ENCODE measurements around the gene ICAM4. TPM values are rescaled to one million over a fixed set of nuclear protein-coding genes. Genes with fewer than 3 reads are reported as not detected.

The ICAM4 gene
- total RNA-seq, 4 donors from 2014 or later = not detected

DNA sequence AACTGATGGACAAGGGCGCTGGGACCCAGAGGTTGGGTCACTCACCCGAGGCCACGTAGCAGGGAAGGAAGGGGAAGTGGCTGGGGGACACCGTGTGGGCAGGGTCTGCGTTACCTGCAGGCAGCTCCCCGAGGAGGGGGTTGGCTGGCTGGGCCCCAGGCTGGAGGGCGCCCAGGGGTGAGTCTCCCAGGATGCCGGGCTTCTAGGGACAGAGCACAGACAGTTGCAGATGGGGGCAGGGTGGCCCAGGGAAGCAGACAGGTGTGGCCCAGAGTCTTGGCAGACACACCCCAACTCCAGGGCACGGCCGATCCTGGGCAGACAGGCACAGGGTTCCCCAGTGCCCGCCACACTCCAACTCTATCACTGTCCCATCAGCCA is 34.7 kb downstream of the ICAM4 start:
- Histone ChIP-seq H3K27ac (peak overlapping the region in 3 of 4 donors; percentile 59 to 92 (median 84)), H3K4me1 (peaks cover 0 to 25% (median 3%) of the 10 kb centered on the region in 4 donors), H3K9me3 (no peaks in the 10 kb centered on the region), H3K27me3 (no peaks in the 10 kb centered on the region), H3K4me3 (peak overlapping the region in 1 of 4 donors; percentile 27), H3K36me3 (peaks cover 0 to 95% (median 0%) of the 10 kb centered on the region in 3 donors)
- TF ChIP-seq, protein P1, sequence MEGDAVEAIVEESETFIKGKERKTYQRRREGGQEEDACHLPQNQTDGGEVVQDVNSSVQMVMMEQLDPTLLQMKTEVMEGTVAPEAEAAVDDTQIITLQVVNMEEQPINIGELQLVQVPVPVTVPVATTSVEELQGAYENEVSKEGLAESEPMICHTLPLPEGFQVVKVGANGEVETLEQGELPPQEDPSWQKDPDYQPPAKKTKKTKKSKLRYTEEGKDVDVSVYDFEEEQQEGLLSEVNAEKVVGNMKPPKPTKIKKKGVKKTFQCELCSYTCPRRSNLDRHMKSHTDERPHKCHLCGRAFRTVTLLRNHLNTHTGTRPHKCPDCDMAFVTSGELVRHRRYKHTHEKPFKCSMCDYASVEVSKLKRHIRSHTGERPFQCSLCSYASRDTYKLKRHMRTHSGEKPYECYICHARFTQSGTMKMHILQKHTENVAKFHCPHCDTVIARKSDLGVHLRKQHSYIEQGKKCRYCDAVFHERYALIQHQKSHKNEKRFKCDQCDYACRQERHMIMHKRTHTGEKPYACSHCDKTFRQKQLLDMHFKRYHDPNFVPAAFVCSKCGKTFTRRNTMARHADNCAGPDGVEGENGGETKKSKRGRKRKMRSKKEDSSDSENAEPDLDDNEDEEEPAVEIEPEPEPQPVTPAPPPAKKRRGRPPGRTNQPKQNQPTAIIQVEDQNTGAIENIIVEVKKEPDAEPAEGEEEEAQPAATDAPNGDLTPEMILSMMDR (IDR thresholded peaks at IDR 0.05) = no peak
- no peak for TF ChIP-seq POLR2A (IDR thresholded peaks at IDR 0.05)
- DNase-seq = peak in 2 of 3 donors; percentile 71 to 83

DNA sequence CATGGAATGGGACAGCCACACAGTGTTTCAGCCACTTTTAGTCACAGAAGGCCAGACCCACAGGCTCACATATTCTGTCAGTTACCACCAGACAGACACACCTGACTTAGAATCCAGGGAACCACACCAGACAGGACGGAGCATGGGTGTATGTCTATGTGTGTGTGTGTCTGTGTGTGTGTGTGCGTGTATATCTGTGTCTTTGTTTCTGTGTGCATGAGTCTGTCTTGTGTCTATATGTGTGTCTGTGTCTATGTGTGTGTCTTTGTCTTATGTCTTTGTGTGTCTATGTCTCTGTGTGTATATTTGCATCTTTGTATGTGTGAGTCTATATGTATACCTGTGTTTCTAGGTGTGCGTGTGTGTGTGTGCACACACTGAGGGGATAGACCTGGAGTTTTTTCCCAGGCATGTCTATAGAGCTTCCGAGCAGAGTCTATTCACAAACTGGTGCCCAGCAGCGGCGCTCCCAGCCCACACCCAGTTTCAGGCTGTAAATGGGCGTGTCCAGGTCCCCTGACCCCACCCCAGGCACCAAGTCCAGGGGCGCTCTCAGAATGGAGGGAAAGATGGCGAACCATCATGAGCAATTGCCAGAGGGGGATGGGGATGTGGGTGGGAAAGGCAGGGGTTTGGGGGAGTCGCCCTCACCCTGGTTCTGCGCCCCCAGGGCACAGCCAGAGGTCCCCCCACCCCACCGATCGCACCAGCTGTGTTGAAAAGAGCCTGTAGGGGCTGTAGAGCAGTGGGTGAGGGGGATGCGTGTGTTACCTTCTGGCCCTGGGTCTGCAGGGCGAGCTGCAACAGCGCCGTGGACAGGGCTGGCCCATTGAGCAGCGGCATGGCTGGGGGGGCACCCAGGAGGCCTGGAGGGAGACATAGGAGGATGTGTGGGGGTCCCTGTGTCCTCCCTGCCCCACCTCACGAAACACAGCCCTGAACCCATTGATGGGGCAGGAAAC is 35.4 kb downstream of the ICAM4 start:
- Histone ChIP-seq H3K9me3 (no peaks in the 10 kb centered on the region), H3K4me3 (peak overlapping the region in 1 of 4 donors; percentile 27), H3K27ac (peak overlapping the region in 3 of 4 donors; percentile 59 to 92 (median 84)), H3K27me3 (no peaks in the 10 kb centered on the region), H3K36me3 (peaks cover 0 to 99% (median 0%) of the 10 kb centered on the region in 3 donors), H3K4me1 (peaks cover 0 to 24% (median 3%) of the 10 kb centered on the region in 4 donors)
- DNase-seq = peak in 2 of 3 donors; percentile 82 to 85
- TF ChIP-seq, protein P1 (IDR thresholded peaks at IDR 0.05) = no peak
- TF ChIP-seq POLR2A (IDR thresholded peaks at IDR 0.05) = no peak

DNA sequence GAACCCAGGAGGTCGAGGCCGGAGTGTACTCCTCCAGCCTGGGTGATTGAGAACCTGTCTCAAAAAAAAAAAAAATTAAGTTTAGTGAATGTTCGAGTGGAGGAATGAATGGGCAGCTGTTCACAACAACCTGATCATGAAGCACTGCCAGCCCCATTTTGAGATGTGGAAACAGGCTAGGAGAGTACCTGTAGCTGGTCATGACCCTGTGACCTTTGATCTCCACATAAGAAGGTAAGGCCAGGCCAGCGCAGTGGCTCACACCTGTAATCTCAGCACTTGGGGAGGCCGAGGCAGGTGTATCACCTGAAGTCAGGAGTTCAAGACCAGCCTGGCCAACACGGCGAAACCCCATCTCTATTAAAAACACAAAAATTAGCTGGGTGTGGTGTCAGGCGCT is 39.0 kb downstream of the ICAM4 start:
- Histone ChIP-seq H3K4me1 (peaks cover 0 to 23% (median 3%) of the 10 kb centered on the region in 4 donors), H3K27ac (no peak overlapping the region), H3K9me3 (no peaks in the 10 kb centered on the region), H3K4me3 (no peak overlapping the region), H3K27me3 (no peaks in the 10 kb centered on the region), H3K36me3 (peaks cover 0 to 98% (median 0%) of the 10 kb centered on the region in 3 donors)
- no peak for DNase-seq
- TF ChIP-seq, protein P1 (IDR thresholded peaks at IDR 0.05) = no peak
- no peak for TF ChIP-seq POLR2A (IDR thresholded peaks at IDR 0.05)

DNA sequence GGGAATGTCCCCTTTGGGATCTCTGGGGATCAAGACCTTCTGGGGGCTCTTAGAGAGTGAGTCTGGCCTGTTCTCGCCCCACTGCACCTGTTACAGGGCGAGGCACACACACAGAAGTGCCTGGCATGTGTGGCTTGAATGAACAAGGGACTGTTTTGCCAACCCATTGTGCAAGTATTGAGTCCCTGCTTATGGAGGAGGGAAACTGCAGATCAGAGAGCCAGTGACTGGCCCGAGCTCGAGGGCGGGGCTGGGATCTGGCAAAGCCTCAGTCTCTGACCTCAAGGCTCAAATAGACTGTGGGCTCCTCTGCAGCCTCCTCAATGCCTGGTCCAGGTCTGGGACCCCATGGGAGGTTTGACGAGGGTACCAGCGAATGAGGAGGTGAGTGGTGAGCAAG is 41.0 kb downstream of the ICAM4 start:
- H3K27me3 ChIP-seq = no peaks in the 10 kb centered on the region
- TF ChIP-seq, protein P1 (IDR thresholded peaks at IDR 0.05) = no peak
- TF ChIP-seq POLR2A (IDR thresholded peaks at IDR 0.05) = no peak
- H3K36me3 ChIP-seq = peaks cover 0 to 77% (median 0%) of the 10 kb centered on the region in 3 donors
- no peak overlapping the region for H3K27ac ChIP-seq
- peaks cover 0 to 18% (median 3%) of the 10 kb centered on the region in 4 donors for H3K4me1 ChIP-seq
- DNase-seq = no peak
- no peaks in the 10 kb centered on the region for H3K9me3 ChIP-seq
- H3K4me3 ChIP-seq = no peak overlapping the region

DNA sequence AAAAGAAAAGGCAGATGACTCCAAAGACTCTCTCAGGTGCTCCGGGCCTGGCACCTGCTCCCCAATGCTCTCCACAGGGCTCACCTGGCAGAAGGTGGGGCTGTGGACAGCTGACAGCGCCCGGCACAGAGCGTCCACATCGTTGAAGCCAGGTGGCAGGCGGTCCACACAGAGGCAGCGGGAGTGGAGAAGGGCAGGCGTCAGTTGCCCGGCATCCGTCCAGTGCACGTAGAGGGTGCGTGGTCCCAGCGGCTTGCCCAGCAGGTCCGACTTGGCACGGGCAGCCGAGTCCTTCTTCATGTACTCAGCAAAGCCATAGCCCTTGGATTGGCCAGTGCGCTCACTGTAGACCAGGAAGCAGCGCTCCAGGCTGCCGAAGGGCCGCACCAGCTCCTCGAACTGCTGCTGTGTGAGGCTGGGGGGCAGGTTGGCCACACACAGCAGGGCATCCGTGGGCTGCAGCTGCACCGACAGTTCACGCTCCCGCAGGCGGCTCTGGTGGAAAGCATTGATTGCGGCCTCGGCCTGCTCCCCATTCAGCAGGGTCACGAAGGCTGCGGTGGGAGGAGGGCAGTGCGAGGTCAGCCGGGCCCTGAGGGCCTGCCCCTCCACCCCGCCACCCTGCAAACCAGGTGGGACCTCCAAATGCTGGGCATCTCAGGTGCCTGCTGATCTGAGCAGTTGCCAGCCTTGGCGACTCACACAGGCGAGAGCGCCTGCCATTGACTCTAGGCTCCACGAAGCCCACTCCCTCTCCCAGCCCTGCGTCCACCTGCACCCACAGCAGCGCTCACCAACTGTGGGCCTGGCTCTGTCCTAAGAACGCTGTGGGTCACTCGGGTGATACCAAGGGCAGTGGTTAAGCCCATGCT is 42.0 kb downstream of the ICAM4 start:
- peaks cover 0 to 67% (median 0%) of the 10 kb centered on the region in 3 donors for H3K36me3 ChIP-seq
- H3K27me3 ChIP-seq = no peaks in the 10 kb centered on the region
- TF ChIP-seq, protein P1 (IDR thresholded peaks at IDR 0.05) = no peak
- TF ChIP-seq POLR2A (IDR thresholded peaks at IDR 0.05) = no peak

More for the DNA sequence above, 42.0 kb downstream of the ICAM4 start:
- H3K4me3 ChIP-seq = no peak overlapping the region
- H3K9me3 ChIP-seq = no peaks in the 10 kb centered on the region
- no peak for DNase-seq
- H3K27ac ChIP-seq = no peak overlapping the region
- H3K4me1 ChIP-seq = peaks cover 0 to 12% (median 5%) of the 10 kb centered on the region in 4 donors

Data from Peyer's patch (tissue), 4 donors.